AG10803 (cell line): ENCODE data around the gene TRAPPC10.

ENCODE experiments used
- DNase-seq: peaks from one replicate; pipeline ENCODE4 v3.0.0; 2010; ENCODE audit warnings: low read depth
- H3K4me3 ChIP-seq: 2 replicates; pipeline ENCODE4 v1.5.1; 2011; ENCODE audit warnings: mild to moderate bottlenecking, low read length, control low read depth
- CTCF ChIP-seq: conservative IDR thresholded peaks from 2 replicates; pipeline ENCODE4 v1.5.1; 2011; ENCODE audit warnings: mild to moderate bottlenecking, low read length, control low read depth, inconsistent platforms

TRAPPC10 gene

DNA sequence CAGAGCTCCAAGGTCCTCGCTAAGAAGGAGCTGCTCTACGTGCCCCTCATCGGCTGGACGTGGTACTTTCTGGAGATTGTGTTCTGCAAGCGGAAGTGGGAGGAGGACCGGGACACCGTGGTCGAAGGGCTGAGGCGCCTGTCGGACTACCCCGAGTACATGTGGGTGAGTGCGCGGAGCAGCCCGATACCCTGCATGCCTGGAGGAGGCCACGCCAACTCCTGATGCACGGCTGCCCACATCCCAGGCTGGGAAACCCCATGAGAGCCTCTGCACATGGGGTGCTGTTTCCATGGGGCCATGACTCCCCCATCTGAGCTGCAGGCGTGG is 43.0 kb upstream of the TRAPPC10 start:
- no peak for TF ChIP-seq CTCF
- DNase-seq = no peak
- no peak overlapping the region for H3K4me3 ChIP-seq

GRCh38 chr21:43970551-43970950 is 41.6 kb upstream of the TRAPPC10 start:
- DNase-seq = no peak
- no peak for TF ChIP-seq CTCF

GRCh38 chr21:43971201-43971991 is 40.7 kb upstream of the TRAPPC10 start:
- H3K4me3 ChIP-seq = no peak overlapping the region
- no peak for TF ChIP-seq CTCF
- no peak for DNase-seq

More at GRCh38 chr21:43970551-43970950, 41.6 kb upstream of the TRAPPC10 start:
- no peak overlapping the region for H3K4me3 ChIP-seq

- H3K4me3 ChIP-seq = no peak overlapping the region
- DNase-seq = no peak
- no peak for TF ChIP-seq CTCF
These were observed 40.2 kb upstream of the TRAPPC10 start for GRCh38 chr21:43971992-43972255.

DNA sequence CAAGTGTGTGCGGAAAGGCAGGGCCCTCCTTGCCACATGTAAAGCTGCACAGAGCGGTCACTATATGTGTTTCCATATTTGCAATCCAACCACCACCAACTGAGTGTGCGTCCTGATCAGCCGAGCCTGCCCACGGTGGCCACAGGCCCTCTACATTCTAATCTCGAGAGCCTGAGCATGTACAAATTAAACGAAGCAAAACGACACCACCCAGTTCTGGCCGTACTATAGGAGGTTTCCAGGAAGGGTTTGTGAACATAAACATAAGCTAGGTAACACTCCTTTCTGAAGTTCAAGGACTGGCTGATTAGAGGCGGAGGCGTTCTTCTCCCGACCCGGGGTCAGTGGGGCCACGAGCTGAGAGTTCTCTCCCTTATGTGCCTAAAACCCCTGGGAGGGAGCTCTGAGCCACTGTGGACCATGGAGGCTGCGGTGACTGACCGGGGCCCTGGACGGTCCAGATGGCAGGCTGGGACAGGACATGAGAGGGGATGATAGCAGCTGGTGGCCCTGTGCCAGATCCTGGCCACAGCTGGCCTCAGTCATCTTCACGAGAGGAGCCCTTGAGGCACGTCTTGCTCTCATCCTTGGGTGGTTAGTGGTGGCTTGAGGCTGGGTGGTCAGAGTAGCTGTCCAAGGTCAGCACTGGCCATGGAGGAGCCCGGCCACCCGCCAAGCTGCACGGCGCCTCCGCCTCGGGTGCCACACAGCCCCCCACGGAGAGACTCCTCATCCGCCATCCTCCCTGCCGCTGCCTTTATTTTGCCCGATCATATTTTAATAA is 39.1 kb upstream of the TRAPPC10 start:
- no peak overlapping the region for H3K4me3 ChIP-seq
- no peak for DNase-seq
- no peak for TF ChIP-seq CTCF

GRCh38 chr21:43973634-43973955 is 38.5 kb upstream of the TRAPPC10 start:
- no peak for DNase-seq
- TF ChIP-seq CTCF = no peak
- no peak overlapping the region for H3K4me3 ChIP-seq

- no peak overlapping the region for H3K4me3 ChIP-seq
- TF ChIP-seq CTCF = no peak
- no peak for DNase-seq
These were observed 37.2 kb upstream of the TRAPPC10 start for GRCh38 chr21:43974791-43975468.
